B cell (primary cell): ENCODE results near the gene SPECC1L. TPM values are rescaled to one million over a fixed set of nuclear protein-coding genes. Genes with fewer than 3 reads are reported as not detected.

ENCODE experiments used
- ATAC-seq: fragments of 200-7000 bp; cut with Tn5 transposase; one replicate; pipeline ENCODE4 v1.10.0; 2021; ENCODE audit warnings: low read depth, mild to moderate bottlenecking, moderate number of reproducible peaks, moderate library complexity
- CTCF ChIA-PET: fragments of 350-600 bp; sonication (Branson Sonifier 250); formaldehyde crosslinking; loops from one replicate; lab custom pipeline; 2021; ENCODE audit warnings: antibody characterized with exemption, inconsistent platforms; lab: Charles Lee
- POLR2A ChIA-PET: fragments of 350-600 bp; sonication (Branson Sonifier 250); formaldehyde crosslinking; loops from one replicate; lab custom pipeline; 2021; ENCODE audit warnings: antibody characterized with exemption; lab: Charles Lee
- DNase-seq: peaks from one replicate; pipeline ENCODE4 v3.0.0; 2013
- H2AFZ ChIP-seq: 2 replicates; pipeline ENCODE4 v1.6.1; 2012; ENCODE audit warnings: mild to moderate bottlenecking, low read depth, low read length; ENCODE audit not compliant: insufficient read depth, poor library complexity, severe bottlenecking
- H3K27ac ChIP-seq, 2 donors: 1 replicate in 1 of 2; 2 replicates in 1 of 2; pipeline ENCODE4 v1.5.1; 2012 to 2013; ENCODE audit warnings: low read length in 2 of 2, mild to moderate bottlenecking in 2 of 2, moderate library complexity in 1 of 2
- H3K27me3 ChIP-seq, 4 experiments: fragments of 200-600 bp in 1 of 4; sonication (generic) in 1 of 4; replicated peaks in 1 of 4; 1 replicate in 2 of 4; 2 replicates in 2 of 4; pipeline versions ENCODE4 v1.6.1 to v1.7.0; 2013 to 2016; ENCODE audit warnings: low read length in 3 of 4, mild to moderate bottlenecking in 2 of 4, mixed read lengths in 1 of 4, moderate library complexity in 1 of 4; ENCODE audit not compliant: insufficient read depth in 4 of 4, control insufficient read depth in 3 of 4; ENCODE audit errors: control extremely low read depth in 1 of 4
- H3K36me3 ChIP-seq, 2 experiments: replicated peaks in 1 of 2; 1 replicate in 1 of 2; 2 replicates in 1 of 2; pipeline versions ENCODE4 v1.6.1 to v1.7.1; 2013; ENCODE audit warnings: low read length in 1 of 2; ENCODE audit not compliant: insufficient read depth in 2 of 2, control insufficient read depth in 1 of 2; ENCODE audit errors: control extremely low read depth in 1 of 2, extremely low read depth in 1 of 2
- H3K4me1 ChIP-seq, 2 donors: fragments of 200-600 bp in 1 of 2; sonication (generic) in 1 of 2; 1 replicate in 1 of 2; 2 replicates in 1 of 2; pipeline versions ENCODE4 v1.5.1 to v1.6.1; 2013 to 2017; ENCODE audit warnings: low read length in 2 of 2; ENCODE audit not compliant: control insufficient read depth in 2 of 2, insufficient read depth in 2 of 2
- H3K4me2 ChIP-seq: replicated peaks from 2 replicates; pipeline ENCODE3; 2012; ENCODE audit warnings: mild to moderate bottlenecking, low read depth, low read length; ENCODE audit not compliant: poor library complexity, severe bottlenecking
- H3K4me3 ChIP-seq, 5 experiments: fragments of 200-600 bp in 1 of 5; sonication (generic) in 1 of 5; 1 replicate in 3 of 5; 2 replicates in 2 of 5; pipeline versions ENCODE4 v1.5.1 to v1.7.0; 2011 to 2016; ENCODE audit warnings: low read length in 4 of 5, mild to moderate bottlenecking in 4 of 5, low read depth in 2 of 5, control low read depth in 1 of 5, moderate library complexity in 1 of 5; ENCODE audit not compliant: insufficient read depth in 1 of 5; ENCODE audit errors: control extremely low read depth in 1 of 5, extremely low read depth in 1 of 5
- H3K79me2 ChIP-seq: fragments of 200-600 bp; sonication (generic); one replicate; pipeline ENCODE4 v1.6.0; 2016; ENCODE audit warnings: low read length; ENCODE audit not compliant: control insufficient read depth, insufficient read depth
- H3K9ac ChIP-seq: fragments of 200-600 bp; sonication (generic); 2 replicates; pipeline ENCODE4 v1.6.1; 2017; ENCODE audit warnings: mild to moderate bottlenecking, low read length, moderate library complexity
- H3K9me3 ChIP-seq, 3 donors: one replicate each; pipeline versions ENCODE4 v1.6.1 to v1.7.1; 2013; ENCODE audit warnings: low read length in 2 of 3; ENCODE audit not compliant: control insufficient read depth in 2 of 3, insufficient read depth in 1 of 3; ENCODE audit errors: control extremely low read depth in 1 of 3
- H4K20me1 ChIP-seq: 2 replicates; pipeline ENCODE4 v1.6.0; 2012; ENCODE audit warnings: mild to moderate bottlenecking, low read length; ENCODE audit not compliant: insufficient read depth, control insufficient read depth, poor library complexity, severe bottlenecking
- H3K27ac Mint-ChIP-seq: one replicate; pipeline ENCODE4 v1.8.0; 2021; ENCODE audit warnings: mixed read lengths
- H3K27me3 Mint-ChIP-seq: one replicate; pipeline ENCODE4 v1.8.0; 2021; ENCODE audit warnings: mixed read lengths
- H3K4me1 Mint-ChIP-seq: one replicate; pipeline ENCODE4 v1.8.0; 2021; ENCODE audit warnings: mixed read lengths
- H3K4me3 Mint-ChIP-seq: one replicate; pipeline ENCODE4 v1.8.0; 2021; ENCODE audit warnings: mixed read lengths
- H3K9me3 Mint-ChIP-seq: one replicate; pipeline ENCODE4 v1.8.0; 2022; ENCODE audit warnings: mixed read lengths; ENCODE audit not compliant: insufficient read depth
- EZH2 ChIP-seq: IDR thresholded peaks from 2 replicates; pipeline ENCODE4 v1.6.1; 2012; ENCODE audit warnings: borderline replicate concordance, low read depth, mild to moderate bottlenecking, moderate library complexity, low read length; ENCODE audit not compliant: insufficient read depth, poor library complexity, severe bottlenecking
- WGBS: methylation state at CpG from one replicate; pipeline ENCODE4 v1.1.5; 2013; ENCODE audit warnings: missing lambda C conversion rate; ENCODE audit not compliant: insufficient coverage; 5-methylcytosine and 5-hydroxymethylcytosine counted together
- intact Hi-C: fragments of 100-400 bp; cut with micrococcal nuclease; formaldehyde crosslinking; loops from one replicate; pipeline ENCODE4 v1.10.0; 2022
- polyA plus RNA-seq: library from polyadenylated mRNA; depleted of rRNA; stranded (reverse); fragments of >200 nt; gene quantifications from 2 replicates; pipeline ENCODE4 v1.2.3, GENCODE V29; 2012
- total RNA-seq, 2 donors: library from RNA; stranded (reverse); fragments of 120-200 nt in 1 of 2; gene quantifications; 1 replicate in 1 of 2; 2 replicates in 1 of 2; pipeline versions ENCODE4 v1.2.3 to v1.2.4, GENCODE V29; 2013 to 2022
- TF ChIP-seq, protein P1 (sequence below): fragments of 200-600 bp; IDR thresholded peaks from one replicate; pipeline ENCODE4 v1.8.0; 2022; ENCODE audit warnings: antibody characterized with exemption, mild to moderate bottlenecking

SPECC1L gene
- total and polyA plus RNA-seq, 2 donors (not counting 1 experiment from before 2014, with no cell fraction given) = 14.4 to 85.3 TPM

DNA sequence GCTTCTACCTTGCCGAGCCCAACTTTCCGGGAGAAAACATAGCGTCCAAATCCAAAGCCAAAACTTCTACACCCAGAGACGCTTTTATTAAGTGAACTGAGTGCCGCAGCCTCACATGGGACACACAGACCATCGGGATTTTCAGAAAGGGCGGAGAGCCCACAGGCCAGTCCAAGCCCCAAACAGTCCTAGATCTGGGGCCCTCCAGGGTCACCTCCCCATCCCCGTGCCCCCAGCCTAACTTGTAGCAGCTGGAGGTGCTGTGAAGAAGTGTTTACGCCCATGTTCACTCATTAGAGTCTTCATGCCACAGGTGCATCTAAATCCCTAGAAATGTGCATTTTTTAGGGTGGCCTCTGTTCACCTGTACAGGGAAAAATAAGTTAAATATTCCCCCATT is 142.6 kb downstream of the SPECC1L start:
- no peak for TF ChIP-seq EZH2
- TF ChIP-seq, protein P1, sequence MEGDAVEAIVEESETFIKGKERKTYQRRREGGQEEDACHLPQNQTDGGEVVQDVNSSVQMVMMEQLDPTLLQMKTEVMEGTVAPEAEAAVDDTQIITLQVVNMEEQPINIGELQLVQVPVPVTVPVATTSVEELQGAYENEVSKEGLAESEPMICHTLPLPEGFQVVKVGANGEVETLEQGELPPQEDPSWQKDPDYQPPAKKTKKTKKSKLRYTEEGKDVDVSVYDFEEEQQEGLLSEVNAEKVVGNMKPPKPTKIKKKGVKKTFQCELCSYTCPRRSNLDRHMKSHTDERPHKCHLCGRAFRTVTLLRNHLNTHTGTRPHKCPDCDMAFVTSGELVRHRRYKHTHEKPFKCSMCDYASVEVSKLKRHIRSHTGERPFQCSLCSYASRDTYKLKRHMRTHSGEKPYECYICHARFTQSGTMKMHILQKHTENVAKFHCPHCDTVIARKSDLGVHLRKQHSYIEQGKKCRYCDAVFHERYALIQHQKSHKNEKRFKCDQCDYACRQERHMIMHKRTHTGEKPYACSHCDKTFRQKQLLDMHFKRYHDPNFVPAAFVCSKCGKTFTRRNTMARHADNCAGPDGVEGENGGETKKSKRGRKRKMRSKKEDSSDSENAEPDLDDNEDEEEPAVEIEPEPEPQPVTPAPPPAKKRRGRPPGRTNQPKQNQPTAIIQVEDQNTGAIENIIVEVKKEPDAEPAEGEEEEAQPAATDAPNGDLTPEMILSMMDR = no peak
- peaks cover 3 to 40% of the 10 kb centered on the region in 2 experiments for H3K36me3 ChIP-seq
- H3K9me3 ChIP-seq = no peaks in the 10 kb centered on the region
- Mint-ChIP-seq H3K9me3 (no peaks in the 10 kb centered on the region), H3K4me3 (no peak overlapping the region), H3K27ac (no peak overlapping the region), H3K4me1 (peaks cover 2% of the 10 kb centered on the region), H3K27me3 (no peaks in the 10 kb centered on the region)
- no peaks in the 10 kb centered on the region for H4K20me1 ChIP-seq
- ChIA-PET CTCF (interaction anchor here (1.3 kb wide), 1 partner anchor 9 kb away, joined by 3 read pairs; no protein-coding TSS in a partner anchor), POLR2A (no interaction called here)
- no peak overlapping the region for H3K27ac ChIP-seq
- no peak overlapping the region for H3K9ac ChIP-seq
- intact Hi-C loops = no loop called here
- DNase-seq (no peak), ATAC-seq (no peak)
- no peaks in the 10 kb centered on the region for H3K27me3 ChIP-seq
- no peaks in the 10 kb centered on the region for H3K4me1 ChIP-seq
- WGBS = 95% methylated on average over 8 of the region's 9 CpGs
- H3K79me2 ChIP-seq = no peaks in the 10 kb centered on the region
- H2AFZ ChIP-seq = no peak overlapping the region
- H3K4me3 ChIP-seq = no peak overlapping the region
- no peak overlapping the region for H3K4me2 ChIP-seq

DNA sequence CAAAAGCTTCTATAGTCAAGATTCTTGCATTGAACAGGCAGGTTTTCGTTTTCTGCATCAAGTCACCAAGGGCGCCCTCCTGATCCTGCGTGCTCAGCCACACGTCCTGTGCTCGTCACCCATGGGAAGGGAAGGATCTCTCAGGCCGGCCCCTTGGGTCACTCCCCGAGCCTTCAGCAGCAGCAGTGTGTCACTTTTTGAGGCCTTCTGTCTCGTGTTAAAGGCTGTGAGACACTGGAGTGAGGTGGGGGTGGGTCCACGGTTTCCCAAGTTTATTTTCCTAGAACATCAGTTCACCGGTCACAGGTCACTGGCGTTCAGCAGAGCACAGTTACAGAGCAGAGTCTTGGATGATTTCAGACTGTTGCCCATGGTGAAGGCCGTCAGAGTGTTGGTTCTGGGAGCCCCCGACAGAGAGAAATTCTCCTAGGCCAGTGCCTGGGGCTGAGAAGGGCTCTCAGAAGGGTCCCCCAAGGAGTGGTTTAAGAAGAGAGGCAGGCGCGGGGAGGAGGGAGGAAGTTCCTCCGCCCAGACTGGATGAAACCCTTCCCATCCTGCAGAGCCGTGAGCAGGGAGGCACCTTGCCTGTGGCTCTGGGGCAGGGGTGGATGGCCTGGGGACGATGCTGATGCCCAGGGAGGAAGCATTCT is 143.2 kb downstream of the SPECC1L start:
- ChIA-PET POLR2A (interaction anchor here (0.6 kb wide), 1 partner anchor 111 kb away, joined by 3 read pairs; no protein-coding TSS in a partner anchor), CTCF (interaction anchor here (1.3 kb wide), 1 partner anchor 9 kb away, joined by 3 read pairs; no protein-coding TSS in a partner anchor)
- Mint-ChIP-seq H3K27ac (no peak overlapping the region), H3K27me3 (no peaks in the 10 kb centered on the region), H3K4me1 (peaks cover 2% of the 10 kb centered on the region), H3K9me3 (no peaks in the 10 kb centered on the region), H3K4me3 (no peak overlapping the region)
- Histone ChIP-seq H4K20me1 (no peaks in the 10 kb centered on the region), H3K79me2 (no peaks in the 10 kb centered on the region), H3K27ac (no peak overlapping the region), H3K9me3 (no peaks in the 10 kb centered on the region), H3K9ac (no peak overlapping the region), H3K4me3 (no peak overlapping the region), H3K4me2 (no peak overlapping the region), H3K27me3 (no peaks in the 10 kb centered on the region), H2AFZ (no peak overlapping the region), H3K4me1 (no peaks in the 10 kb centered on the region), H3K36me3 (peaks cover 0 to 38% of the 10 kb centered on the region in 2 experiments)
- intact Hi-C loops = no loop called here
- WGBS = 94% methylated on average over 18 of the region's 18 CpGs
- ATAC-seq = no peak
- TF ChIP-seq EZH2 = no peak
- TF ChIP-seq, protein P1 = no peak
- DNase-seq = no peak
